OCI-M2 (cell line): ENCODE results near the gene CYB5A.
"Not testable (repeated sequence)": the region's sequence is repeated elsewhere in the genome, so short reads cannot be mapped to it uniquely, and the experiment has no call there.

ENCODE experiments used
- DNase-seq: peaks from one replicate; lab custom pipeline; 2025; ENCODE audit not compliant: unreplicated experiment; lab: John Stamatoyannopoulos, UW

Gene CYB5A

GRCh38 chr18:74299162-74299561, 7.4 kb upstream of the CYB5A start:
- DNase-seq, result no peak

- DNase-seq, result no peak
These were observed 2.8 kb upstream of the CYB5A start for GRCh38 chr18:74294526-74294925.

- not testable (repeated sequence) for DNase-seq
These were observed 1.2 kb upstream of the CYB5A start for GRCh38 chr18:74292982-74293381.

- no peak for DNase-seq
These were observed 737 bp upstream of the CYB5A start for GRCh38 chr18:74292541-74292858.

- DNase-seq, result no peak
These were observed 342 bp downstream of the CYB5A start for GRCh38 chr18:74291472-74291770.

- DNase-seq, result no peak
These were observed 830 bp downstream of the CYB5A start for GRCh38 chr18:74290794-74291471.

GRCh38 chr18:74290021-74290420, 1.7 kb downstream of the CYB5A start:
- DNase-seq, result no peak

- no peak for DNase-seq
These were observed 2.6 kb downstream of the CYB5A start for GRCh38 chr18:74289137-74289536.

- DNase-seq, result no peak
These were observed 3.0 kb downstream of the CYB5A start for GRCh38 chr18:74288730-74289129.

- DNase-seq, result no peak
These were observed 3.7 kb downstream of the CYB5A start for GRCh38 chr18:74288041-74288440.

- no peak for DNase-seq
These were observed 4.9 kb downstream of the CYB5A start for GRCh38 chr18:74286856-74287255.

GRCh38 chr18:74286106-74286855, 5.5 kb downstream of the CYB5A start:
- no peak for DNase-seq

- DNase-seq, result not testable (repeated sequence)
These were observed 6.2 kb downstream of the CYB5A start for GRCh38 chr18:74285583-74285982.

GRCh38 chr18:74284980-74285355, 6.8 kb downstream of the CYB5A start:
- DNase-seq, result no peak

- no peak for DNase-seq
These were observed 7.4 kb downstream of the CYB5A start for GRCh38 chr18:74284191-74284979.

GRCh38 chr18:74283646-74284045, 8.1 kb downstream of the CYB5A start:
- DNase-seq, result no peak

GRCh38 chr18:74282755-74283554, 8.8 kb downstream of the CYB5A start:
- no peak for DNase-seq

- no peak for DNase-seq
These were observed 9.6 kb downstream of the CYB5A start for GRCh38 chr18:74281980-74282754.

GRCh38 chr18:74281011-74281979, 10.5 kb downstream of the CYB5A start:
- no peak for DNase-seq

- no peak for DNase-seq
These were observed 12.8 kb downstream of the CYB5A start for GRCh38 chr18:74278983-74279382.
